Cardiac muscle cell (in vitro differentiated cells and primary cell): ENCODE data around the gene SEPTIN1. TPM values are rescaled to one million over a fixed set of nuclear protein-coding genes. Genes with fewer than 3 reads are reported as not detected.

Experiments used
- DNase-seq, 2 donors: peaks; one replicate each; pipeline versions ENCODE4 v3.0.0 to v3.0.0-alpha.2; 2010 to 2017; ENCODE audit warnings: low read depth in 1 of 2, low spot score in 1 of 2
- H3K27ac ChIP-seq: fragments of 200-600 bp; sonication (generic); 2 replicates; pipeline ENCODE4 v1.5.1; 2016
- H3K27me3 ChIP-seq: fragments of 200-600 bp; sonication (generic); 2 replicates; pipeline ENCODE4 v1.6.0; 2016; ENCODE audit warnings: control low read depth
- H3K36me3 ChIP-seq: fragments of 200-600 bp; sonication (generic); 2 replicates; pipeline ENCODE4 v1.5.1; 2016; ENCODE audit warnings: control low read depth
- H3K4me1 ChIP-seq: fragments of 200-600 bp; sonication (generic); 2 replicates; pipeline ENCODE4 v1.8.1; 2017; ENCODE audit warnings: low read depth, mild to moderate bottlenecking, mixed run types
- H3K4me3 ChIP-seq: fragments of 200-600 bp; sonication (generic); 2 replicates; pipeline ENCODE4 v1.5.1; 2016; ENCODE audit warnings: mild to moderate bottlenecking
- H3K9me3 ChIP-seq: fragments of 200-600 bp; sonication (generic); 2 replicates; pipeline ENCODE4 v1.5.1; 2017; ENCODE audit warnings: low read depth, mild to moderate bottlenecking, control low read depth
- CTCF ChIP-seq: IDR thresholded peaks from 2 replicates; pipeline ENCODE4 v1.5.1; 2012; ENCODE audit warnings: low read depth, mild to moderate bottlenecking, low read length
- polyA plus RNA-seq: library from polyadenylated mRNA; unstranded; fragments of >200 nt; fragmentation: Nextera tagmentation; extraction: Ambion mirVana; gene quantifications from 2 replicates; pipeline ENCODE4 v1.2.1, GENCODE V29; 2016
- total RNA-seq: library from RNA; depleted of rRNA; stranded (reverse); fragments of >200 nt; gene quantifications from 2 replicates; pipeline ENCODE4 v1.2.3, GENCODE V29; 2016

Gene SEPTIN1
- total and polyA plus RNA-seq, 2 experiments from 2014 or later = 0.95 to 11.9 TPM

- no peaks in the 10 kb centered on the region for H3K27me3 ChIP-seq
- TF ChIP-seq CTCF = no peak
- H3K4me1 ChIP-seq = peaks cover 28% of the 10 kb centered on the region
- H3K4me3 ChIP-seq = no peak overlapping the region
- H3K36me3 ChIP-seq = no peaks in the 10 kb centered on the region
- H3K9me3 ChIP-seq = no peaks in the 10 kb centered on the region
- H3K27ac ChIP-seq = no peak overlapping the region
- no peak for DNase-seq
Measured at GRCh38 chr16:30366511-30366910, 15.8 kb downstream of the SEPTIN1 start.

DNA sequence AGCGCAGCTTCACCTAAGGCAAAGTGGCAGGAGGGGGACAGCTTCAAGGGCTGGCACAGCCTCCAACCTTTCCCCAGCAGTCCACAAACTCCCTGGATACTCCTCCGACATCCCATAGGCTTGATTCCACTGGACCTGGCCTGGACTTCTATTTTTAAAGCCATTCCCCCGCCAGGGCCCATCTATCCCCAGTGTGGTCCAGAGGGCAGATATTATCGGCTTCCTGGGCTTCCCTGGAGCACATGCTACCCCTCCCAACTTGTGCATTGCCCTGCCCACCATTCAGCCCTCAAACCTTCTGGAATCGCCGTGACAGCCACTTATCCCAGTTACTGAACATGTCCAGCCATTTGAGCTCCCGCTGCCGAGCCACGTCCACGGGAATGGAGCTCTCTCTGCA is 17.2 kb downstream of the SEPTIN1 start:
- no peaks in the 10 kb centered on the region for H3K27me3 ChIP-seq
- TF ChIP-seq CTCF = no peak
- DNase-seq = peak in 1 of 2 donors; percentile 52
- H3K9me3 ChIP-seq = no peaks in the 10 kb centered on the region
- H3K4me1 ChIP-seq = peaks cover 25% of the 10 kb centered on the region
- no peaks in the 10 kb centered on the region for H3K36me3 ChIP-seq
- H3K4me3 ChIP-seq = no peak overlapping the region
- H3K27ac ChIP-seq = peak overlapping the region; percentile 60

GRCh38 chr16:30361180-30361579 is 21.2 kb downstream of the SEPTIN1 start:
- no peak for TF ChIP-seq CTCF
- no peak for DNase-seq
- no peak overlapping the region for H3K4me3 ChIP-seq
- peaks cover 3% of the 10 kb centered on the region for H3K4me1 ChIP-seq
- no peaks in the 10 kb centered on the region for H3K9me3 ChIP-seq
- no peak overlapping the region for H3K27ac ChIP-seq
- H3K27me3 ChIP-seq = no peaks in the 10 kb centered on the region
- peaks cover 3% of the 10 kb centered on the region for H3K36me3 ChIP-seq

DNA sequence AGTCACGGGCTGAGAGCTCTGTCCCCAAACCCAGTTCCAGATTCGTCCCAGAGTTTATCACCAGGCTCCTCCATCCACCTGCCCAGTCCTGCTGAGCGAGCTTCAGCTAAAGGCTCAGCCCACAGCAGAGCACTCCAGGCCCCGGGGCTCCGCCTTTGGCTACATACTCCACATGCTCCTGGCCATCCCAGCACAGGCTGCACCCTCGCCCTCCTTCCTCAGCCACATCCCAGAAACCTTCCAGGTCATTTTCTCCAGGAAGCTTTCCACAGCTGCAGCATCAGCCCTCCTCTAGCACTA is 22.5 kb downstream of the SEPTIN1 start:
- no peak for DNase-seq
- no peaks in the 10 kb centered on the region for H3K27me3 ChIP-seq
- TF ChIP-seq CTCF = no peak
- H3K4me3 ChIP-seq = no peak overlapping the region
- H3K27ac ChIP-seq = no peak overlapping the region
- peaks cover 3% of the 10 kb centered on the region for H3K36me3 ChIP-seq
- peaks cover 3% of the 10 kb centered on the region for H3K4me1 ChIP-seq
- no peaks in the 10 kb centered on the region for H3K9me3 ChIP-seq

GRCh38 chr16:30358990-30359870 is 23.1 kb downstream of the SEPTIN1 start:
- TF ChIP-seq CTCF = no peak
- no peaks in the 10 kb centered on the region for H3K9me3 ChIP-seq
- no peaks in the 10 kb centered on the region for H3K27me3 ChIP-seq
- no peak for DNase-seq
- no peak overlapping the region for H3K4me3 ChIP-seq
- H3K36me3 ChIP-seq = peaks cover 3% of the 10 kb centered on the region
- no peak overlapping the region for H3K27ac ChIP-seq
- H3K4me1 ChIP-seq = peaks cover 5% of the 10 kb centered on the region
